ENCODE data around the gene S100A4.
"Not testable (repeated sequence)": the region's sequence is repeated elsewhere in the genome, so short reads cannot be mapped to it uniquely, and the experiment has no call there.

Gene S100A4

DNA sequence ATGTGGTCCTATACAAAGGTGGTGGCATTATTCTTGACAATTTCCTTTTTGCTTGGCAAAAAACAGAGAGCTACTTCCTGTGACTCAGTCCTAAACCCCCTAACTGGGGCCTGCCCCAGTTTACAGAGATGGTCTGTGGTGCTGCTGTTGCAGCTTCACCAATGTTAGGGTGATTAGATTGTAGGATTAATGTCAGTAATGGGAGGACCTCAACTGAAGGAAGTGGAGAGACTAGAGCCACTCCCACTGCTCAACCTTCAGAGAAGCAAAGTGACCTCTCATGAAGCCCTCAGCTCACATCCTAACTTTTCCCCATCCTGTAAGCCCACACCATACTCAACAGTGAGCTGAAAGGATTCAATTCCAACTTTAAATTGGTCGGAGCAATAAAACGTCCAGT is 13.4 kb downstream of the S100A4 start:
- peak; percentile 42 for DNase-seq

DNA sequence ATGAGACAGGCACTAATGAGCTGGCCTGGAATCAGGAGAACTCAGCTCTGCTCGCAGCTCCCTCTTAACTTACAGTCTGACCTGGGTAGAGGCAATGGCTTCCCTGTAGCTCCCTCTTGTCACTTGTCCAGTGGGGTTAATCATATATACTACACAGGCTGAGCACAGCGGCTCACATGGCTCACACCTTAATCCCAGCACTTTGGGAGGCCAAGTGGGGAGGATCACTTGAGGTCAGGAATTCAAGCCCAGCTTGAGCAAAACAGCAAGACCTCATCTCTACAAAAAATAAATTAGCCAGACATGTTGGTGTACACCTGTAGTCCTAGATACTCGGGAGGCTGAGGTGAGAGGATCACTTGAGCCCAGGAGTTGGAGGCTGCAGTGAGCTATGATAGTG is 14.0 kb downstream of the S100A4 start:
- no peak for DNase-seq

DNA sequence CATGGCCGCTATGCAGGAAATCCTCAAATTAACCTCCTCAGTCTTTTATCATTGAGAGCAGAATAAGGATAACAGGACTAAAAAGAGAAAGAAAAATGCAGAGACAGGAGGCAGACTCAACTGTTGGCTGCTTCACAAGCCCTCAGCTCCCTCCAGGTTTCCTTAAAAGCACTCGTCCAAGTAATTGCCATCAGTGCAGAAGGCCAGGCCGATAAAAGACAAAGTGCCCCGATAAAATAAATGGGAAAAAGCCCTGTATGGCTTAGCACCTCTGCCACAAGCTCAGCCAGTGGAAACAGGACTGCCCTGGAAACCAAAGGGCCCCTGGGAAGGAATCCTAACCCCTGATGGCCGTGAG is 17.9 kb downstream of the S100A4 start:
- no peak for DNase-seq

DNA sequence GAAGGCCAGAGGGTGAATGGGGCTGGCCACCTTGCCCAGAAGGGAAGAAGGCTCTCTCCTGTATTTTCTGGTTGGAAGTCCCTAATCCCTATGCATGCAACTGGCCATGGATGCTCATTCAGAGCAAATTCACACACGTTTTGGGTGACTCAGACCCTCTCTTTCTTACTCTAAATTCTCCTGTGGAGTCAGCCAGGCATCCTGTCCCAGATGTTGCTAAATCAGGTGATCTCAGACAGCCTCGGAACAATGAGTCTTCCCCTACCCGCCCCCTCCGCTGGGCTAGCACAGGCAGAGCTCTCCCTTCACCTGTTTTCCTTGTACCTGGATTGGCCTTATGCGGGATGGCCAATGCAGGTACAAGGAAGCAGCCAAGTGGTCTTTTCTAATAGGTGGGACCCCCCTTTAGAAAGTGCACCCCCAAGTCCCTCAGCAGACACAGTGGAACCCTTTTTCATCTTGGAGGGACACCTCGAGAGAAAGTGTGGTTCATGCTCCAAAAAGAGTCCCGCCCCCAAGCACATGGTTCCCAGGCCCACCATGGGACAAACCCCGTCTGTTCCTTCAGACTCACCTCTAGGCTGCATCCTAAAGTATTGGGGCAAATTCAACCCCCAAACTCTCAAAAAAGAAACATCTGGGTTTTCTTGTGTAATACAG is 18.5 kb downstream of the S100A4 start:
- no peak for DNase-seq

DNA sequence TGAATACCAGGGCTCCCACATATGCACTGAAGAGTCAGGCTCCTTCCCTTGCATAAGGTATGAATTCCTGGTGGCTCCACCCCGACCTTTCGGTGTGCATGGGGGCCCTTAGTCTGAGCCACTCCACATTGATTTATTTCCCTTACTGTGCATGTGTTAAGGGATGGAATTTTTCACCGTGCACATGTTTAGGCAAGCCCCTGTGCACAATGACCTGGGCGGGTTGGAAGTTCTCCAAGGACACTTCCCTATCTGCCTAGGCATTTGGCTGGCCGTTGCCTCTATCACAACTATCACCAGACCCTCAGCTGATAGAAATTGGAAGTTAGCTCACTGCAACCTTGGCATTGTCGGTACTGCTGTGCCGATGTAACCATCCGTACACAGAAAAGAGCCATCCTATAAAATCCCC is 19.5 kb downstream of the S100A4 start:
- DNase-seq: no peak

DNA sequence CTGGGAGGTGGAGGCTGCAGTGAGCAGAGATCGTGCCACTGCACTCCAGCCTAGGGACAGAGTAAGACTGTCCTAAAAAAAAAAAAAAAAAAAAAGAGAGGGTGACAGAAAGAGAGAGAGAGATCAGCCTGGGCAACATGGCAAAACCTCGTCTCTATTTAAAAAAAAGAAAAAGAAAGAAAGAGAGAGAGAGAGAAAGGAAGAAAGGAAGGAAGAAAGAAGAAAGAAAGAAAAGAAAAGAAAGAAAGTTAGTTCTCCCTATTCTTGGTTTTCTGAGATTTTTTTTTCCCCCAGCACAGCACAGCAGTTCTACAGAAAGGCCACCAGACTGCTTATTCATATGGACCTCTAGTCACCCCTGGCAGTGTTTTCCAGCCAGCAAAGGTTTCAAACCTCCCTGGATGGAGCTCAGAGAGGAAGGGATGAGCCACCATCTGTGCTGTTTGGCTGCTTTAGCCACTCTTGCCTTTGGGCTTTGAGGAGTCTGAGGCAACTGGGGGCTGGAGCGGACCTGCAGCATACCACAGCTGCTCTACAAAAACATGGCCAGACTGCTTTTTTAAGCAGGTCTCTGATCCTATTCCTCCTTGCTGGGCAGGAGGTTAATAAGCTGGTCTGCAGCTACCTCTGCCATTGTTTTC is 20.4 kb downstream of the S100A4 start:
- DNase-seq: no peak

DNA sequence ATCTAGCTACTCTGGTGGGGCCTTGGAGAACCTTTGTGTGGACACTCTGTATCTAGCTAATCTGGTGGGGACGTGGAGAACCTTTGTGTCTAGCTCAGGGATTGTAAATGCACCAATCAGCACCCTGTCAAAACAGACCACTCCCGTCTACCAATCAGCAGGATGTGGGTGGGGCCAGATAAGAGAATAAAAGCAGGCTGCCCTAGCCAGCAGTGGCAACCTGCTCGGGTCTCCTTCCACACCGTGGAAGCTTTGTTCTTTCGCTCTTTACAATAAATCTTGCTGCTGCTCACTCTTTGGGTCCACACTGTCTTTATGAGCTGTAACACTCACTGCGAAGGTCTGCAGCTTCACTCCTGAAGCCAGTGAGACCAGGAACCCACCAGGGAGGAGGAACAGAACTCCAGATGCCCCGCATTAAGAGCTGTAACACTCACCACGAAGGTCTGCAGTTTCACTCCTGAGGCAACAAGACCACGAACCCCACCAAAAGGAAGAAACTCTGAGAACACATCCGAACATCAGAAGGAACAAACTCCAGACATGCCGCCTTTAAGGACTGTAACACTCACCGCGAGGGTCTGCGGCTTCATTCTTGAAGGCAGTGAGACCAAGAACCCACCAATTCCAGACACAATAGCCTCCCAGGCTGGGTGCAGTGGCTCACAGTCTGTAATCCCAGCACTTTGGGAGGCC is 23.1 kb downstream of the S100A4 start:
- not testable (repeated sequence) for DNase-seq

DNA sequence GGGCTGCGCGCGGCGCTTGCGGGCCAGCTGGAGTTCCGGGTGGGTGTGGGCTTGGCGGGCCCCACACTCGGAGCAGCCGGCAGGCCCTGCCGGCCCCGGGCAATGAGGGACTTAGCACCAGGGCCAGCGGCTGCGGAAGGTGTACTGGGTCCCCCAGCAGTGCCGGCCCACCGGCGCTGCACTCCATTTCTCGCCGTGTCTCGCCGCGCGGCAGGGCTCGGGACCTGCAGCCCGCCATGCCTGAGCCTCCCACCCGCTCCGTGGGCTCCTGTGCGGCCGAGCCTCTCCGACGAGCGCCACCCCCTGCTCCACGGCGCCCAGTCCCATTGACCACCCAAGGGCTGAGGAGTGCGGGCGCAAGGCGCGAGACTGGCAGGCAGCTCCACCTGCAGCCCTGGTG is 23.8 kb downstream of the S100A4 start:
- not testable (repeated sequence) for DNase-seq

DNA sequence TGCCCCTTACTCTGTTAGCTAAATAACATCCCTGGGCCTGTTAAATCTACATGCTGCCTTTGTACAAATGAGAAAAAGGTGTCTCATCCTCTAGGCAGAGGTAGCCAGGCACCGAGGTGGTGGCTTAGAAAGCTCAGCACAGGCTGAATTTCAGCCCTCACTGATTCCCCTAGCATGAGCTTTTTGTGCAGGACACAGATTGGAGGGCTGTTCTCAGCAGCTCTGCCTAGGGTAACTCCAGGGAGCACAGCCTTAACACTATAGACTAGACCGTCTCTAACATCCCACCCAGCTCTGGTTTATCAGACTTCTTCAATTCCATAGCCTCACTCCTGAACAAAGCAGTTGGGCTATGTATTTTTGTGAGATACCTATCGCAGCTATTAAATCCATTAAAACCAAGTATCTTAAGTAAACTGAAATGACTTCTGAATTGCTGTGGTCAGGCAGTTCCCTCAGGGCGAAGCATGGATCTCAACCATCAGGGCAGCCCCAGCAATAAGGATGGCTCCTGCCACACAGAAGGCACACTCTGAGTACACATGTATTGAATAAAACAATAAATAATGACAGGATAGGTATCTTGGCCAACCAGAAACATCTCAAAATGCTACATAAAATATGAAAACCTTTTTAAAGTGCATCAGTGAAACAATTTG is 24.7 kb downstream of the S100A4 start:
- DNase-seq: no peak

DNA sequence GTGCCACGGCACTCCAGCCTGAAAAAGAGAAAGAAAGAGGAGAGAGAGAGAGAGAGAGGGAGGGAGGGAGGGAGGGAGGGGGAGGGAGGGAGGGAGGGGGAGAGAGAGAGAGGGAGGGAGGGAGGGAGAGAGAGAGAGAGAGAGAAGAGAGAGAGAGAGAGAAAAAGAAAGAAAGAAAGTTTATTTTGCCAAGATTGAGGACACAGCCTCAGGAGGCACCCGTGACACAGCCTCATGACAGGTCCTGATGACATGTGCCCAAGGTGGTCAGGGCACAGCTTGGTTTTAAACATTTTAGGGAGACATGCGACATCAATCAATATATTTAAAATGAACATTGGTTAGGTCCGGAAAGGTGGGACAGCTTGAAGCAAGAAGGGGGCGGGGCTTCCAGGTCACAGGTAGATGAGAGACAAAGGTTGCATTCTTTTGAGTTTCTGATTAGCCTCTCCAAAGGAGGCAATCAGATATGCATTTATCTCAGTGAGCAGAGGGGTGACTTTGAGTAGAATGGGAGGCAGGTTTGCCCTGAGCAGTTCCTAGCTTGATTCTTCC is 25.4 kb downstream of the S100A4 start:
- not testable (repeated sequence) for DNase-seq

DNA sequence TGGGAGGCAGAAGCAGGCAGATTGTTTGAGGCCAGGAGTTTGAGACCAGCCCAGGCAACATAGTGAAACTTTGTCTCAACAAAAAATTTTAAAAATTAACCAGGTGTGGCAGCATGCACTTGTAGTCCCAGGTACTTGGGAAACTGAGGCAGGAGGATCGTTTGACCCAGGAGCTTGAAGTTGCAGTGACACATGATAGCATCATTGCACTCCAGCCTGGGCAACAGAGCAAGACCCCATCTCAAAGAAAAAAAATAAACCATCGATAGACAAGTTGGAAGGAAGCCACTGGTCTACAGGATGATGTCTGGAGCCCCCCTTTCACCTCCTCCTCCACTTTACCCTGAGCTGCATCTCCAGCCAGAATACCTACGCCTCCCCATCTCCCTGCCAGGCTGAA is 26.4 kb downstream of the S100A4 start:
- DNase-seq: no peak

DNA sequence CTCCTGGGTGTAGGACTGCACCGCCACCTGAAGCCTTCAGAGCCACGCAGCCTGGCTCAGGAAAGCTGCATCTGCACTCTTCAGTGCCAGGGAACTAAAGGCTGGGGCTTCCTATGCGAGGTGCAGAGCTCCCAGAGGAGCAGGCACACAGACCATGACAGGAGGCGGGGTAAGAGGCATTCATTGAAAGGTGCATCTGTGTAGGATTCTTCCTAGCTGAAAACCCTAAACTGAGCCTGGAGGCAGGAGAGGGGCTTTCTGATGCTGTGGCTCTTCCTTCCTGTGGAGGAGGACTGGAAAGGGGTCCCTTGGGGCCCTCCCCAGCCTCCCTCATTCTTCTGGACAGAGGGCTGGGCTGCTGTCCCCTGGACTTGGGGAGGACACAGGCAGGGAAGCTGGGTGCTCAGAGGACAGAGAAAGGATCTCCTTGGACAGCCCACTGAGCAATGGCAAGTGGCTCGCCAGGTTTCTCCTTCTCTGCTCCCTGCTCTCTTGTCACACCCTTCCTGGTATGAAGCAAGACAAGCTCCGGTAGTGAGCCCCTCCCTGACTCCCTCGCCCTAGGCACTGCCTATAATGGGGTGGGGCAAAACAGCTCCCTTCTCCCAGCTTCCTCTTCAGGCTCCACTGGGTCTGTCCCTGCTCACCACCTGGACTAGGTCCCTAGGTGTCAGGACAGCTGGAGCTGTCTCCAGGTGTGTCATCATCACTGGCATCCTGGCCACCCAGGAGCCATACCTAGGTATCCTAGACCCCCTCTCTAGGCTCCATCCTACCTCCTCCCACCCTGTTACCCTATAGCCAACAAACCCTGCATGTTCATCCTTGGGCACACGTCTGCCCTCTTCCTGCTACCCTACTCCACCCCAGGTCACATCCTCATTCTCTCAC is 29.9 kb downstream of the S100A4 start:
- no peak for DNase-seq

DNA sequence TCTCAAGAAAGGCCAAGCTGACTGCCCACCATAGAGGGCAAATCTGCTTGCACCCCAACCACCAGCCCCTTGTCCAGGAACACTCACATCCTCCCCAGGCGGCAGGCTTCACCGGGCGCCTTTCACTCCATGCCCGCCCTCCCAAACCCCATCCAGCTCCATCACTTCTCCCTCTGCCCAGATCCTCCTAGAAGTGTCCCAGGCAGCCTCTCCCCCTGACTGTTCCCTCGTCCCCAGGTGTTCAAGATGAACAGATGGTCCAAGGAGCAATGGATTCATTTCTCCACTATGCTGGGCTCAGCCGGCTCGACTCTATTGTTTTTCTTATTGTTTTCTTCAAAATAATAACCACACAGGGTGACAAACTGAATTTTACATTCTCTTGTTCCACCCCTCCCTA is 31.9 kb downstream of the S100A4 start:
- DNase-seq: no peak

DNA sequence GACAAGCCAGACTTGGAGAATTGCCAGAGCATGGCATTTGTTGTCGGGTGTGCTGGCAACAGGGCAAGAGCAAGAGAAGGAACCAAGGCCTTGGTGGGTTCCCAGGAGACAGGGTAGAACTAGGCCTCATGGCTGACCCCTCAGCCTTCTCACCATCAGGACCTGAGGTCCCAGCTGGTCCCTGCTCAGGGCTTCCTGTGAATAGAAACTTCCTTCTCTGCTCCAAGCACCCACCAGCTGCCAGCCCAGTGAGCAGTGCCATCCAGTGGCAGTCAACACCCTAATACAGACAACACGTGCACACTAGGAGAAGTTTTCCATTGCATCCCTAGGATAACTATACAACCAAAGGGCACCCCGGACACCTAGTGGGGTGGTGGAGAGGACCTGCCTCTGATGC is 32.6 kb downstream of the S100A4 start:
- DNase-seq: no peak

DNA sequence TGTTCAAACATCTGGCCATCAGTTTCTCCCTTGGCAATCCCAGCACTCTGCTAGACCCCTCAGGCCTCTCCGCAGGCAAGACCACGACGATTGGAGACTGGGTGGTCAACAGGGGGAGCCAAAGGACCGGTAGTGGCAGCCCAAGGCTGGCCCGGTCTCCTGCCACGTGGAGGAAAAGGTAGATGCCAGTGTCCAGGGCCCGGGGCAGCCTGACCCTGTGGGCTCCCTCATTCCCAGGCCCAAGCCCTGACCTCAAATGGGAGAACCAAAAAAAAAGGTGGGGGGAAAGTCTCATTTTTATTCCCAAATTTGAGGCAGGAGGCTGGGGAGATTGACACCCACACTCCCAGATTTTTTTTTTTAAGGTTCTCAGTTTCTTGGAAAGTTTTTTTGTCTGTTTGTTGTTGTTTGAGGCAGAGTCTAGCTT is 34.6 kb downstream of the S100A4 start:
- DNase-seq: peak; percentile 64

DNA sequence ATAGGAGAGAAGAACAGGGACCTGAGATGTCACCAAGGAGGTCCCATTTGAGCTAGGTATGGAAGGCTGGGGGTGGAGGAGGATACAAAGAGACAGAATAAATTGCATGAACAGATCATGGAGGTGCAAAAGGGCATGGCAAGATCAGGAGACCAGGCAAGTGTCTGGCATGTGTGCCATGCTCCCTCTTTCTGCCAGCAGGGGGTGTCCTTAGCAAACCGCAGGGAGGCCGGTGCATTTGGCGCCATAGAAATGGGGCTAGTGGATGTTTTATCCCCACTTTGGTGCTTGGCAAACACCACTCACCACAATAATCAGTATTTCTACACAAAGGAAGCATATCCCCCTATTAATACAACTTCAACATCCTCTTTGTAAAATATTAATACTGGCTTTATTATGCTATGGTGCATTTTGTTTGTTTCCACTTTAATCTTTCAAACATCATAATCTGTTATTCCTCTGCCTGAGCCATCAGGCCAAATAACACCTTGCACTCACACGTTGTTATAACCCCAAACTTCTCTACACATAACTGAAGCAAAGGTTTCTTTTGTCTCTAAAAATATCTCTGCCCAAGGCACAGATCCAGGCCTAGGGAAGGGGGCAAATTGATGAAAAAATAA is 35.8 kb downstream of the S100A4 start:
- DNase-seq: peak; percentile 44

DNA sequence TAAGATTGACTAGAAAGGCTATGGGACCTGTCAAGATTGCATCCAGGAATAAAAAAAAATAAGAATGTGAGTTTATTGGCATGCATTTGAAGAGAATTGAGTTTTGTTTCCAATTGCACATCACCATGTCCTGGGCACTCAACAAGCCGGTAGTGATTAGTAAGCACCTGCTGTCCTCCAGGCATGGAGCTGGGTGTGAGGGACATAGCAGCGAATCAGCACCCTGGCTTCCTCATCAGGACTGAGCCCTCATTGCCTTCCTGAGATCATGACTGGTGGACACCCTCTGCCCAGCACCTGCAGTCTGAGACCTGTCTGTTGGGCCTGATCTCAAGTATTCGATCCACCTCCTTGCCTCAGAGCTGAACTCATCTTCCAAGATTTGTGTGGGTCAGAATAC is 36.6 kb downstream of the S100A4 start:
- DNase-seq: no peak

DNA sequence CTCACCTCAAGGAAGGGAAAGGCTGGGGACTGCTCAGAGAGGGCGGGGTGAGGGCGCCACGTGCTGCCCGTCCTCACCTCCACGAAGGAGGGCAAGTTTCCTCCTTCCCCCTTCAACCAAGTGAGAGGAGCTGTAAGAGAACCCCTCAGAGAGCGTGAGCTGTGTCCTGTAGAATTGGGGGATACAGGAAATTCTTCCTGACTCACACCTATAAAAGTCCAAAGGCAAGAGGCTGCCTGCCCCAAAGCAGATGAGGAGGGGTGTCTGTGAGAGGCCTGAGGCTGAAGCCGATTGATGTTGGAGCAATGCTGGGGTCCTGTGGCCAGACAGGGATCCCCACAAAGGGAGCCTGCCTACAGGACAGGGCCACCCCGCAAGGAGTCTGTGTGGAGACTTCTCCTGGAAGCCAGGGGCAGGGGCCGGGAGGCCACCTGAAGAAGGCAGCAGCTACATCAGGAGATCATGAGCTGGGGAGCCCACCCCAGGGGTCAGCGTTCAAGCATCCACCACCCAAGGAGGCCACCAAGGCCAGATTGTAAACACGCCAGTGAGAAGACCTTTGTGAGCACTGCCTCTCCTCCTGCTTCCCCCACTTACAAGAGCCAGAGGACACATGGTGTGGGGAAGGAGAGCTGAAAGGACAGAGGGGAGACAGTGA is 37.6 kb downstream of the S100A4 start:
- no peak for DNase-seq

DNA sequence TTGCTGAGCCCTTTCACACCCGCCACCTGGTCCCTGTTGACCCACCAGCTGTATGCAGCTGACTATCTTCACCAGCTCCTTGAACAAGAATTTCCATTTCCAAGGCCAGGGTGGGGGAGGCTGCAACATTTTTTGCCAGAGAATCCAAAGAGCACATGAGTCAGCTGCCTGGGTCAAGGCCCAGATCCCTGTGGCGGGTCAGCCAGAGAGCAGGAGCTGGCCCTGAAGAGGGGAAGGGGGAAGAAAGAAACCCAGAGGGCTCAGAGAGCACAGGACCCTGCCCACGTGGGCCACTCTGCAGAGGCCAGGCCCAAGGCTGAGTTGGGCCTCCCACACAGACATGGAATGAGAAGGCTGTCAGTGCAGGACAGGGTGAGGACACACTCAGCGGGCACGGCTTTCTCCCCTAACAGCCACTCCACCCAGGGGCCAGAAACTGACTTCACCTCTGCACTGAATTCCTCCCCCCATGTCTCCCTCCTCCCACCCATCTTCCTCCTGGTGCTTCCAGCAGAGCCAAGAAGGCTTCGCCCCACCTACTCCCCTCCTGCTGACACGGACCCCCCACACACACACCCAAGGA is 38.7 kb downstream of the S100A4 start:
- no peak for DNase-seq

DNA sequence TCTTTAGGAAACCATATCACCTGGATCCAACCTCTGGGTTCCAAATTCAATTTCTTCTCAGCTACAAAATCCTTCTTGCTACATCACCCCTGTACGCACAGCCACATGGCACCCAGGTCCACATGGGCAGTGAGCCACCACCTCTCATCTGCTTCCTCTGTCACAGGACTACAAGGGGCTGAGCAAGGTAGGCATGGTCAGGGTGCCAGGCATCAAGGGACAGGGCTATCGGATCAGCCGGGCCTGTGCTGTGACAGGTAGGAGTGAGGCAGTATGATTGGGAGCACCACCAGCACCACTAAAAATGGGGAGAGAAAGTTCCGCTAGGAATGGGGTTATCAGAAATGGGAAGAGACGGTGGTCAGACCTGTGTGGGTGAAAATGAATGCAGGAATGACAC is 39.2 kb downstream of the S100A4 start:
- no peak for DNase-seq

DNA sequence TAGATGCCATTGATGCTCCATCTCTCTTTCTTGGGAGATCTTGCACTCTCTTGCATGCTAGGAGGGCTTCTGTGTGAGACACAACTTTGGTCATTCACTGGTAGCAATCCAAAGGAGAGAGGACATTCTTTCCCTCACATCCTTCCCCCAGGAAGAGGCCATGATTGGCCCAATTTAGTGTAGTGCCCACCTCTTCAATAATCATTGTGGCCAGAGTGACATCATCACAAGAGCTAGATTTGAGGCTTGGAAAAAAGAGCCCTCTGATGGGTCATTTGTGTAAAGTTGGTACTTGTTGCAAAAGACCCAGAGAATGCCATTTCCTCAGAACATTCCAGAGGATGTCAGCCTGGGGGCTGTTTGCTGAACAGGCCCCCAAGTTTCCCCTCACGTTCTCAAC is 40.0 kb downstream of the S100A4 start:
- DNase-seq: no peak

Measured in activated effector memory CD4-positive, alpha-beta T cell treated with Interleukin-2 at 50 U/mL for 16 hours (primary cell).